AG10803 (cell line): Measurements from ENCODE around the gene REV3L.

Experiments used
- DNase-seq: peaks from one replicate; pipeline ENCODE4 v3.0.0; 2010; ENCODE audit warnings: low read depth
- H3K4me3 ChIP-seq: 2 replicates; pipeline ENCODE4 v1.5.1; 2011; ENCODE audit warnings: mild to moderate bottlenecking, low read length, control low read depth
- TF ChIP-seq, protein P1 (sequence below): conservative IDR thresholded peaks from 2 replicates; pipeline ENCODE4 v1.5.1; 2011; ENCODE audit warnings: mild to moderate bottlenecking, low read length, control low read depth, inconsistent platforms

The REV3L gene

GRCh38 chr6:111483736-111484632 is 966 bp upstream of the REV3L start:
- H3K4me3 ChIP-seq, result peak overlapping the region; percentile 66
- DNase-seq, result peak; percentile 99
- TF ChIP-seq, protein P1, sequence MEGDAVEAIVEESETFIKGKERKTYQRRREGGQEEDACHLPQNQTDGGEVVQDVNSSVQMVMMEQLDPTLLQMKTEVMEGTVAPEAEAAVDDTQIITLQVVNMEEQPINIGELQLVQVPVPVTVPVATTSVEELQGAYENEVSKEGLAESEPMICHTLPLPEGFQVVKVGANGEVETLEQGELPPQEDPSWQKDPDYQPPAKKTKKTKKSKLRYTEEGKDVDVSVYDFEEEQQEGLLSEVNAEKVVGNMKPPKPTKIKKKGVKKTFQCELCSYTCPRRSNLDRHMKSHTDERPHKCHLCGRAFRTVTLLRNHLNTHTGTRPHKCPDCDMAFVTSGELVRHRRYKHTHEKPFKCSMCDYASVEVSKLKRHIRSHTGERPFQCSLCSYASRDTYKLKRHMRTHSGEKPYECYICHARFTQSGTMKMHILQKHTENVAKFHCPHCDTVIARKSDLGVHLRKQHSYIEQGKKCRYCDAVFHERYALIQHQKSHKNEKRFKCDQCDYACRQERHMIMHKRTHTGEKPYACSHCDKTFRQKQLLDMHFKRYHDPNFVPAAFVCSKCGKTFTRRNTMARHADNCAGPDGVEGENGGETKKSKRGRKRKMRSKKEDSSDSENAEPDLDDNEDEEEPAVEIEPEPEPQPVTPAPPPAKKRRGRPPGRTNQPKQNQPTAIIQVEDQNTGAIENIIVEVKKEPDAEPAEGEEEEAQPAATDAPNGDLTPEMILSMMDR, result no peak

DNA sequence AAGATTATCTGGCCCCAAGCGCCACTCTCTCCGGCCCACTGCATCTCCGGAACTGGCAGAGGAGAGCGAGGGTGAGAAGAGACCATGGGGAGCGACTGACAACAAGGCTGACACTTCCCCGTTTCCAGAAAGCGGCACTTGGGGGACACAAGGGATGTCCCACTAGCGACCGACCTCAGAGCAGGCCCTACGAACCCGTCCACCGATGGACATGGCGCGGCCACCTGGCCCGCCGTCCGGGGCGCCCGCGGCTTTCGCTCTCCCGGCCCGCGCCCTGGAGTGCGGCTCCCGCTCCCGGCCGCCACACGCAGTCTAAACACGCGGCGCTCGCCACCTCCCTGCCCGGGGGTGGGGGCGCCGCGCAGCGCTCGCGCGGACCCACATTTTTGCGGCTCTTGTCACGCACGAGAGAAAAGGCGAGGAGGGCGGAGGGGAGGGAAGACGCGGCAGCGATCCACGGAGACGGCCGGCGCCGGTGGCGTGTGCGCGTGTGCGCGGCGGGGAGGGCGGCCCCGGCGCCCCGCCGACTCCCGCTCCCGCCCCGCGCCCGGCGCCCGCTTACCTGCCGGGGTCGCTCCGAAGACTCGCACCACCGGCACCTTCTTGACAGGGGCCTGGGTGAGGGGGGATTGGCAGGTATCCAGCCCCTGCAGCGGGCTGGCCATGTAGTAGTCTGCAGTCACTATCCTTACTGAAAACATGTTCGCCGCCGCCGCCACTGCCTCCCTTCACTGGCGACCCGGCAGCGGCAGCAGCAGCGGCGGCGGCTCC is 645 bp downstream of the REV3L start:
- peak overlapping the region; percentile 88 for H3K4me3 ChIP-seq
- TF ChIP-seq, protein P1, result no peak
- DNase-seq, result peak; percentile 59

GRCh38 chr6:111481836-111482187 is 1.2 kb downstream of the REV3L start:
- peak overlapping the region; percentile 88 for H3K4me3 ChIP-seq
- peak; percentile 34 for DNase-seq
- TF ChIP-seq, protein P1, result no peak

GRCh38 chr6:111480988-111481822 is 1.8 kb downstream of the REV3L start:
- TF ChIP-seq, protein P1, result no peak
- peak overlapping the region; percentile 88 for H3K4me3 ChIP-seq
- no peak for DNase-seq

DNA sequence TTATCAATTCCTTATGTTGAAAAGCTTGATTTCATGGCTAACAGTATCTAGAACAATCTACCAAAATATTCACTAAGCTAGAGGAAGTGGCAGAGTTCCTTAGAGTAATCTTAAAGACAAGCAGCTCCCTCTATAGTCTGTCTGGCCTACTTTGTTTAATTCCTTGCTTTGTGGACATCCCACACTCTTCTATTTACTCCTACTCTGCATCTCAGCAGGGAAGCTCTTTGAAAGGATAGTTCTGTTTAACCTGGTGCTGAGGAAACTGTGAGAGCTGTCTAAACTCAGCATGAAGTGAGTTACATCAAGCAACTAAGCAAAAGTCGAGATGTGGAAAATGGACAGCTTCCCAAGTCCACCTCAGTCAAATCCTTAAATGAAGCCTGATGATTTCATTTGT is 4.3 kb downstream of the REV3L start:
- peak overlapping the region; percentile 88 for H3K4me3 ChIP-seq
- DNase-seq, result peak; percentile 69
- TF ChIP-seq, protein P1, result peak; percentile 57

DNA sequence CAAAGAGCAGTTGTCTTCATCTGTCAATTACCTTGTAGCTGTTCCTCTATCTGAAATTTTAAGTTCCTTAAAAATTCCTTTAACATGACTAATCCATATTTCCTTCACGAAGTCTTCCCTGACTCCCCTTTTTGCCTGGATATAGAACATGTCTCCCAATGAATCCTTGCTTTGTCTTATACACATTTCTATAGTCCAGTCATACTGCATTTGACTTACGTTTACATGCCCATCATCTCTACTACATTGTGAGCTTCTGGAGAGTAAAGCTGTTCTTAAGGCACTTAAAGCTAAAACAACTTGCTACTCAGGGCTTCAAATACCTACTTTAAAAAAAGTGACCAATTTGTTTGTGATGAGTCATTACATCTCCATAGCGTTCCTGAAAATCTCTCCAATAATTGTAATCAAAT is 4.9 kb downstream of the REV3L start:
- DNase-seq, result peak; percentile 43
- TF ChIP-seq, protein P1, result no peak
- H3K4me3 ChIP-seq, result peak overlapping the region; percentile 38
